Measurements from ENCODE around the gene NGEF. TPM values are rescaled to one million over a fixed set of nuclear protein-coding genes. Genes with fewer than 3 reads are reported as not detected.

The NGEF gene
- total and polyA plus RNA-seq, 7 donors, result 0.13 to 0.51 (median 0.25) TPM; not detected in 1

DNA sequence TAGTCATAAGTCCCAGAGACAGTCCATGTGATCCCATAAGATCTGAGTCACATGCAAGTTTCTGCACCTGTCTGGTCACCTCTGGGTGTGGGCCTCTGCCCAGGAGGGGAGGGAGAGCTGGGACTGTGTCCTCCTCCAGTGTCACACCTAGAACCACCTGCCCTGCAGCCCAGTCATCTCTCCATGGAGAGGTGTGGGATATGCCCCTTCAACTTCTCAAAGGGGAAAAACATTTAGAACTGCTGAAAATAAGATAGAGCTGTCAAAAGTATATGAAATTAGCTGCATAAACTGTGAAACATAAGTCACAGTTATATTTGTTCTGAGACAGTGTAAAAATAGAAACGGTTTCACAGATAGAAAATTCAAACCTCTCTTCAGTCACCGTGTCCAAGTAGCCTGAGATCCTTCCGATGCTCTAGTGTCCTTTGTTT lies 55.4 kb downstream of the NGEF start:
- ATAC-seq (peak; percentile 48 to 74 (median 69)), DNase-seq (no peak)
- intact Hi-C loops (cut with DNase I), result no loop called here
- H3K4me1 ChIP-seq, result no peaks in the 10 kb centered on the region
- peaks cover 7% of the 10 kb centered on the region for H3K9me3 ChIP-seq
- TF ChIP-seq CTCF (IDR thresholded peaks at IDR 0.05), result no peak
- no peak overlapping the region for H3K4me3 ChIP-seq
- H3K27me3 ChIP-seq (ENCODE audit: insufficient read depth in 3 of 3, low read length in 2 of 3), result no peaks in the 10 kb centered on the region
- H3K27ac ChIP-seq, result no peak overlapping the region
- H3K36me3 ChIP-seq (ENCODE audit: insufficient read depth in 1 of 2, low read depth in 1 of 2), result no peaks in the 10 kb centered on the region
- 27 to 36% (median 35%) methylated on average over 3 of the region's 3 CpGs for WGBS, 3 donors

DNA sequence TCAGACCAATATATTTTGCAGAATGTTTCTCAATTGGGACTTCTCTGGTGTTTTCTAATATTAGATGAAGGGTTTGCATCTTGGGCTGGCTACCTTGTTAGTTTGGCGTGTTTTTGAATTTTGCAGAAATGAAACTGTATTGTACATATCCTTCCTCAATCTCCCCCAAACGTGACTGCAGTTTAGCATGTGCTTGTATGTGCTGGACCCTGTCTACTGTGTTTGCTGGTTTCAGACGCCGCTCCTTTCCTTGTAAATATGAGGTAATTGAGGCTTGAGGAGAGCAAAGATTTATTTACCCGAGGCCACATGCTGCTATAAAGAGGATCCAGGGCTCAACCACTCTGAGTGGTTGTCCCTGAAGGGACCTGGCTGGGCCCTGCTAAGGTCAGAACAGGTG lies 57.2 kb downstream of the NGEF start:
- intact Hi-C loops (cut with DNase I), result no loop called here
- DNase-seq (no peak), ATAC-seq (no peak)
- H3K9me3 ChIP-seq, result no peaks in the 10 kb centered on the region
- no peak overlapping the region for H3K4me3 ChIP-seq
- H3K4me1 ChIP-seq, result no peaks in the 10 kb centered on the region
- H3K36me3 ChIP-seq (ENCODE audit: insufficient read depth in 1 of 2, low read depth in 1 of 2), result no peaks in the 10 kb centered on the region
- no peak for TF ChIP-seq CTCF (IDR thresholded peaks at IDR 0.05)
- H3K27me3 ChIP-seq (ENCODE audit: insufficient read depth in 3 of 3, low read length in 2 of 3), result no peaks in the 10 kb centered on the region
- 62 to 78% (median 68%) methylated on average over 5 of the region's 5 CpGs for WGBS, 3 donors
- no peak overlapping the region for H3K27ac ChIP-seq

DNA sequence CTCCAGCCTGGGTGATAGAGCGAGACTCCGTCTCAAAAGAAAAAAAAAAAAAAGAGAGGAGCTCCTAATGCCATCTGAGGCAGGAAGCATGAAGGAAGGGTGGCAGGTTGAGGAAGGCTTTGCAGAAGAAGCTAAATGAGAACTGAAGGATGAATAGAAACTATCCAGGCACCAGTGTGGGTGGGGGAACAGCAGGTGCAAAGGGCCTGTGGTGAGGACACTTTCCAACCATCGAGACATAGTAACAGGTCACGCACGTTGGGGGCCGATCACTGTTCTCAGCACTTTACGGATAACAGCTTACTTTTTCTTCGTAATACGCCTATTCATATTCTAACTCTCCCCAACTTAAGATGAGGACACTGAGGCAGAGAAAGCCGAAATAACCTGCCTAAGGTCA lies 58.4 kb downstream of the NGEF start:
- intact Hi-C loops (cut with DNase I), result no loop called here
- no peaks in the 10 kb centered on the region for H3K36me3 ChIP-seq (ENCODE audit: insufficient read depth in 1 of 2, low read depth in 1 of 2)
- WGBS, 3 donors, result 90 to 97% (median 93%) methylated on average over 10 of the region's 10 CpGs
- H3K27ac ChIP-seq, result no peak overlapping the region
- no peaks in the 10 kb centered on the region for H3K9me3 ChIP-seq
- H3K27me3 ChIP-seq (ENCODE audit: insufficient read depth in 3 of 3, low read length in 2 of 3), result no peaks in the 10 kb centered on the region
- no peaks in the 10 kb centered on the region for H3K4me1 ChIP-seq
- no peak for DNase-seq
- no peak overlapping the region for H3K4me3 ChIP-seq
- no peak for ATAC-seq
- no peak for TF ChIP-seq CTCF (IDR thresholded peaks at IDR 0.05)

GRCh38 chr2:232951891-232952290 lies 61.2 kb downstream of the NGEF start:
- Histone ChIP-seq H3K27ac (no peak overlapping the region), H3K4me1 (no peaks in the 10 kb centered on the region), H3K27me3 (ENCODE audit: insufficient read depth in 3 of 3, low read length in 2 of 3) (no peaks in the 10 kb centered on the region), H3K4me3 (no peak overlapping the region), H3K9me3 (no peaks in the 10 kb centered on the region), H3K36me3 (ENCODE audit: insufficient read depth in 1 of 2, low read depth in 1 of 2) (no peaks in the 10 kb centered on the region)
- no peak for DNase-seq
- intact Hi-C loops (cut with DNase I), result no loop called here
- TF ChIP-seq CTCF (IDR thresholded peaks at IDR 0.05), result no peak
- no peak for ATAC-seq
- 41 to 49% (median 47%) methylated on average over 7 of the region's 7 CpGs for WGBS, 3 donors

DNA sequence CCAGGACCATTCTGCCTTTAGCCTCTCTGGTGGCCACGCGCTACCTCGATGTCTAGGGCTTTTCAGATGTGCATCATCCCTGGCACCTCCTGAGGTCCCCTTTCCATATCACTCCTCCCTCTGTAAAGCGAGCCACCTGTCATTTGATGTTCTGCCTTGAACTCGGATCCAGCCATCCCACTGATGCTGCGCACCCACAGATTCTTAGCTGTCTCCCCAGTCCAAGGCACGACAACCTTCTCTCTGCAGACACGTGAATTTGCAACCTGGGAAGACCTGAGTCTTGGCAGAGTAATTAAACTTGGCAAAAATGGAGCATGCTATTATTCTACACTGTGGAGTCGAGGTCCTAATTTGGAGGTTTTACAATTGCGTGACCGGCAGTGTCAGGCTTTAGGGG lies 61.9 kb downstream of the NGEF start:
- Histone ChIP-seq H3K27ac (no peak overlapping the region), H3K9me3 (no peaks in the 10 kb centered on the region), H3K27me3 (ENCODE audit: insufficient read depth in 3 of 3, low read length in 2 of 3) (no peaks in the 10 kb centered on the region), H3K36me3 (ENCODE audit: insufficient read depth in 1 of 2, low read depth in 1 of 2) (no peaks in the 10 kb centered on the region), H3K4me1 (no peaks in the 10 kb centered on the region), H3K4me3 (no peak overlapping the region)
- no peak for DNase-seq
- TF ChIP-seq CTCF (IDR thresholded peaks at IDR 0.05), result no peak
- 75 to 80% (median 78%) methylated on average over 11 of the region's 11 CpGs for WGBS, 3 donors
- intact Hi-C loops (cut with DNase I), result no loop called here
- ATAC-seq, result no peak

Data from psoas muscle (tissue), 8 donors.